Esophagus squamous epithelium (tissue), 5 donors: ENCODE results near the gene ITIH5. TPM values are rescaled to one million over a fixed set of nuclear protein-coding genes. Genes with fewer than 3 reads are reported as not detected.

Experiments
- DNase-seq: peaks from one replicate; lab custom pipeline; 2025; lab: John Stamatoyannopoulos, UW
- H3K27ac ChIP-seq, 4 donors: fragments of 200-600 bp; sonication (generic); one replicate each; pipeline ENCODE4 v1.5.1; 2016 to 2019; ENCODE audit warnings: mild to moderate bottlenecking in 1 of 4
- H3K27me3 ChIP-seq, 4 donors: fragments of 200-600 bp; sonication (generic); 1 replicate in 3 of 4; 2 replicates in 1 of 4; pipeline versions ENCODE4 v1.5.1 to v1.6.0; 2017 to 2021; ENCODE audit warnings: antibody characterized with exemption in 1 of 4
- H3K36me3 ChIP-seq, 3 donors: fragments of 200-600 bp; sonication (generic); one replicate each; pipeline ENCODE4 v1.5.1; 2016 to 2019
- H3K4me1 ChIP-seq, 3 donors: fragments of 200-600 bp; sonication (generic); one replicate each; pipeline ENCODE4 v1.5.1; 2017 to 2019
- H3K4me3 ChIP-seq, 4 donors: fragments of 200-600 bp; sonication (generic); 1 replicate in 3 of 4; 2 replicates in 1 of 4; pipeline ENCODE4 v1.5.1; 2016 to 2019; ENCODE audit warnings: mild to moderate bottlenecking in 2 of 4, moderate library complexity in 1 of 4
- H3K9me3 ChIP-seq, 3 donors: fragments of 200-600 bp; sonication (generic); one replicate each; pipeline ENCODE4 v1.5.1; 2016 to 2019
- CTCF ChIP-seq, 6 experiments: fragments of 450-650 bp in 4 of 6; fragments of 200-600 bp in 2 of 6; sonication (generic) in 2 of 6; IDR thresholded peaks; one replicate each; pipeline ENCODE4 v1.5.1; 2016 to 2019; ENCODE audit warnings: antibody characterized with exemption in 6 of 6, mild to moderate bottlenecking in 4 of 6, moderate library complexity in 4 of 6
- POLR2A ChIP-seq, 4 donors: fragments of 450-650 bp; IDR thresholded peaks; one replicate each; pipeline ENCODE4 v1.6.1; 2017; ENCODE audit warnings: antibody characterized with exemption in 4 of 4, mild to moderate bottlenecking in 4 of 4, moderate library complexity in 3 of 4
- WGBS, 2 donors: methylation state at CpG; one replicate each; pipeline ENCODE4 v1.1.5; 2018; 5-methylcytosine and 5-hydroxymethylcytosine counted together
- intact Hi-C: fragments of 100-400 bp; cut with DNase I; formaldehyde crosslinking; loops from one replicate; pipeline ENCODE4 v1.15.0; 2022
- total RNA-seq, 4 donors: library from RNA; depleted of rRNA; stranded (reverse); fragments of >200 nt; gene quantifications; one replicate each; pipeline ENCODE4 v1.1.0, GENCODE V29; 2016
- donor health status: DM: yes; HTN: yes; CAD: no.

ITIH5 gene
- total RNA-seq, 4 donors from 2014 or later, result 2.2 to 21.4 (median 3.3) TPM

- Histone ChIP-seq H3K27me3 (no peaks in the 10 kb centered on the region), H3K4me1 (peaks cover 0 to 28% (median 9%) of the 10 kb centered on the region in 3 donors), H3K9me3 (no peaks in the 10 kb centered on the region), H3K4me3 (no peak overlapping the region), H3K36me3 (no peaks in the 10 kb centered on the region), H3K27ac (no peak overlapping the region)
- intact Hi-C loops, result no loop called here
- WGBS, 2 donors, result 40 to 57% methylated on average over 6 of the region's 6 CpGs
- no peak for TF ChIP-seq POLR2A (IDR thresholded peaks at IDR 0.05)
- peak in 1 of 6 experiments; percentile 18 for TF ChIP-seq CTCF (IDR thresholded peaks at IDR 0.05)
- DNase-seq, result no peak
These were observed 43.8 kb downstream of the ITIH5 start for GRCh38 chr10:7622969-7623368.

DNA sequence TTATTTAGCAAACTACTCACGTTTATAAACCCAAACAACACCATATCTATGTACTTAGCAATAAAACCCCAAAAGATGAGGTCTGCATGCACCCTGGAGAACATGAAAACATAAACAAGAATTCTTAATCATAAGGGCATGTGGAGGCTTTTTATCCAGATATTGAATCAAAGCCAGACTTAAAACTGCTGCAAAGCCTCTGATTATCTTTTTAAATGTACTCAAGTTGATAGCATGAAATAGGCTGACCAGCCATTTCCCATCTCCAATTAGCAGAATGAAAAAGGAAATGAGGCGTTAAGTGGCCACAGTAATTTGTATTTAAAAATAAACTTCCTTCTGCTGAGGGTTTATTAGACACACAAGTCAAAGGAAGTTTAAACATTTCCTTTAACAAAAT, 48.3 kb downstream of the ITIH5 start:
- Histone ChIP-seq H3K27ac (no peak overlapping the region), H3K27me3 (no peaks in the 10 kb centered on the region), H3K4me3 (no peak overlapping the region), H3K36me3 (no peaks in the 10 kb centered on the region), H3K9me3 (no peaks in the 10 kb centered on the region), H3K4me1 (peaks cover 0 to 13% (median 0%) of the 10 kb centered on the region in 3 donors)
- TF ChIP-seq POLR2A (IDR thresholded peaks at IDR 0.05) (no peak), CTCF (IDR thresholded peaks at IDR 0.05) (no peak)
- WGBS, 2 donors, result 29 to 30% methylated on average over 2 of the region's 2 CpGs
- intact Hi-C loops, result no loop called here
- no peak for DNase-seq

- Histone ChIP-seq H3K27ac (no peak overlapping the region), H3K36me3 (no peaks in the 10 kb centered on the region), H3K9me3 (no peaks in the 10 kb centered on the region), H3K4me1 (peaks cover 0 to 21% (median 14%) of the 10 kb centered on the region in 3 donors), H3K4me3 (no peak overlapping the region), H3K27me3 (no peaks in the 10 kb centered on the region)
- TF ChIP-seq CTCF (IDR thresholded peaks at IDR 0.05) (no peak), POLR2A (IDR thresholded peaks at IDR 0.05) (no peak)
- 76 to 83% methylated on average over 3 of the region's 3 CpGs for WGBS, 2 donors
- DNase-seq, result no peak
- intact Hi-C loops, result no loop called here
These were observed 54.9 kb downstream of the ITIH5 start for GRCh38 chr10:7611909-7612308.

DNA sequence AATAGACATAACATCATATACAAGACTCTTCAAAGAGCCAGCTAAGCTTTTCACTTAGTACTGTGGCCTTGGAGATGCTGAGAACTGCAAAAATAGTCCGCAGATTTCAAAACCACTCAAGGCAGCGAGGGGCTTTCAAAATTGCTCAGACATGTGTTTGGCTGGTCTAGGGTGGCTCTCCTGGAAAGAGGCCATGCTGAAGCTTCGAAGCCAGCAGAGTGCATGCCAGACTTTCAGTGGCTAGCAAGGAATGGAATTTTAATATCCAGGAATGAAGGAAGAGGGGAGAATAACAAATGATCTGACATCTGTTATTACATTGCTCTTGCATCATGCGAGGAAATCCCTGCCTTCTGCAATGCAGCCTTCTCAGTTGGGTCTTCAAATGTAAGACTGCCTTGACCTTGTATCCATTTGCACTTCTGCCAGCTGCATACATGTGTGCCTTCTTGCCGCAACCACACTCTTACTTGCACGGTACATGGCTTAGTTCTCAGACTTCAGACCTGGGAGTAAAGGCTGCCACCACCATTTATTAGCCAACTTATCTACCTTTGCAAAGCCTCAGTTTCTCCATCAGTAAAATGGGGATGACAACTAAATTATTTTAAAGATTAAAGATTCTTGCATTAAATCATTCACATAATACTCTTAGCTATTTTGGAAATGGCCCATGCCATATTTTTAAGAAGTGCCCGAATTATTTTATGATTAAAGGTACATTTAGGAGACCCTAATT, 55.9 kb downstream of the ITIH5 start:
- Histone ChIP-seq H3K9me3 (no peaks in the 10 kb centered on the region), H3K4me3 (no peak overlapping the region), H3K36me3 (no peaks in the 10 kb centered on the region), H3K27ac (peak overlapping the region in 2 of 4 donors; percentile 55 to 77), H3K27me3 (no peaks in the 10 kb centered on the region), H3K4me1 (peaks cover 0 to 22% (median 15%) of the 10 kb centered on the region in 3 donors)
- TF ChIP-seq CTCF (IDR thresholded peaks at IDR 0.05), result no peak
- TF ChIP-seq POLR2A (IDR thresholded peaks at IDR 0.05), result no peak
- DNase-seq, result no peak
- intact Hi-C loops, result no loop called here
- 64 to 78% methylated on average over 7 of the region's 7 CpGs for WGBS, 2 donors

DNA sequence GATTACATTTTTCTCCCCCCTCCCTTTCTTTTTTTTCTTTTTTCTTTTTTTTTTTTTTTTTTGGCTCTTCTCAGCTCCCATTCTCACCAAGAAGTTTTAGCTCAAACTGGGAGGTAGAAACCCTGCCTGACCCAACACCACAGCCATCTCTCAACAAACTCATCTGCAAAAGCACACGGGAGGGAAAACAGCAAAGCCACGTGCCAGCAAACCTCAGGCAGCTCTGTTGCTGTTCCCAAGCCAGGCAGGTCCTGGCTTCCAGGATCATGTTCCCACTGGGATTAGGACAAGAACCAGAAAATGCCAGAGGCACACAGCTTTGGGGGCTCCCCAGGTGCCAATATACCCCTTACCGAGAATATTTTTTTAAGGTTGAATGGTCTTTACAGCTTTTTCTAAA, 56.7 kb downstream of the ITIH5 start:
- Histone ChIP-seq H3K36me3 (no peaks in the 10 kb centered on the region), H3K27me3 (no peaks in the 10 kb centered on the region), H3K4me3 (no peak overlapping the region), H3K9me3 (no peaks in the 10 kb centered on the region), H3K27ac (peak overlapping the region in 2 of 4 donors; percentile 55 to 77), H3K4me1 (peaks cover 0 to 22% (median 15%) of the 10 kb centered on the region in 3 donors)
- no peak for TF ChIP-seq CTCF (IDR thresholded peaks at IDR 0.05)
- no peak for TF ChIP-seq POLR2A (IDR thresholded peaks at IDR 0.05)
- intact Hi-C loops, result no loop called here
- DNase-seq, result no peak
- 13 to 23% methylated on average over 2 of the region's 3 CpGs for WGBS, 2 donors
